HCT116 (cell line): Measurements from ENCODE around the gene SLC27A5.

Experiments
- EZH2 ChIP-seq: fragments of 200-600 bp; sonication (generic); IDR thresholded peaks from 2 replicates; pipeline ENCODE4 v1.6.1; 2017; ENCODE audit warnings: antibody characterized with exemption, mixed run types
- POLR2AphosphoS5 ChIP-seq: IDR thresholded peaks from 2 replicates; pipeline ENCODE4 v1.6.1; 2011; ENCODE audit warnings: mild to moderate bottlenecking, low read depth, low read length, moderate library complexity
- TF ChIP-seq, protein P1 (sequence below): IDR thresholded peaks from 2 replicates; pipeline ENCODE4 v1.6.1; 2011; ENCODE audit warnings: mild to moderate bottlenecking, low read length, moderate library complexity; ENCODE audit not compliant: insufficient replicate concordance; ENCODE audit errors: extremely low read depth

DNA sequence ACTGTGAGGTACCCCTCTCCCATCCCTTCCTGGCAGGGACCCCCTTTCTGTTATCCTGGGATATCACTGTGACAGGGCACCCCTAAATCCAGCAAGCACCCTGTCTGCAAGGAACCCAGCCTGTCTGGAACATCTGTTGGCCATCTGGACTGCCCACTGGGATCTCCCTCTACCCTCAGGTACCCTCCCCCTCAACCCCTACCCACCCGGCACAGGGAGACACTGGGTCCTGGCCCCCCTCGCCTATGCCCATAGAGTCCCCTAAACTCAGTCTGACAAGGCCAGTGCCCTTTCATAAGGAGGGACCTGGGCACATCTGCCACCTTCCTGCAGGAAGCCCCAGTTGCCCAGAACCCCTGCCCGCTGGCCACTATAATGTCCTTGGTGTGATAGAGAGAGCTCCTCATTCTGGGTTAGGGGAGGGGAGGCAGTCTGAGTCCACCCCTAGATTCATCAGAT, 2.8 kb upstream of the SLC27A5 start:
- TF ChIP-seq, protein P1, sequence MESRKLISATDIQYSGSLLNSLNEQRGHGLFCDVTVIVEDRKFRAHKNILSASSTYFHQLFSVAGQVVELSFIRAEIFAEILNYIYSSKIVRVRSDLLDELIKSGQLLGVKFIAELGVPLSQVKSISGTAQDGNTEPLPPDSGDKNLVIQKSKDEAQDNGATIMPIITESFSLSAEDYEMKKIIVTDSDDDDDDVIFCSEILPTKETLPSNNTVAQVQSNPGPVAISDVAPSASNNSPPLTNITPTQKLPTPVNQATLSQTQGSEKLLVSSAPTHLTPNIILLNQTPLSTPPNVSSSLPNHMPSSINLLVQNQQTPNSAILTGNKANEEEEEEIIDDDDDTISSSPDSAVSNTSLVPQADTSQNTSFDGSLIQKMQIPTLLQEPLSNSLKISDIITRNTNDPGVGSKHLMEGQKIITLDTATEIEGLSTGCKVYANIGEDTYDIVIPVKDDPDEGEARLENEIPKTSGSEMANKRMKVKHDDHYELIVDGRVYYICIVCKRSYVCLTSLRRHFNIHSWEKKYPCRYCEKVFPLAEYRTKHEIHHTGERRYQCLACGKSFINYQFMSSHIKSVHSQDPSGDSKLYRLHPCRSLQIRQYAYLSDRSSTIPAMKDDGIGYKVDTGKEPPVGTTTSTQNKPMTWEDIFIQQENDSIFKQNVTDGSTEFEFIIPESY = no peak
- TF ChIP-seq POLR2AphosphoS5 (no peak), EZH2 (no peak)
